COR-L47 (cell line): ENCODE measurements around the gene RUSC1.
"Not testable (repeated sequence)": the region's sequence is repeated elsewhere in the genome, so short reads cannot be mapped to it uniquely, and the experiment has no call there.

Experiments used
- DNase-seq: peaks from one replicate; lab custom pipeline; 2025; lab: John Stamatoyannopoulos, UW

Gene RUSC1

DNA sequence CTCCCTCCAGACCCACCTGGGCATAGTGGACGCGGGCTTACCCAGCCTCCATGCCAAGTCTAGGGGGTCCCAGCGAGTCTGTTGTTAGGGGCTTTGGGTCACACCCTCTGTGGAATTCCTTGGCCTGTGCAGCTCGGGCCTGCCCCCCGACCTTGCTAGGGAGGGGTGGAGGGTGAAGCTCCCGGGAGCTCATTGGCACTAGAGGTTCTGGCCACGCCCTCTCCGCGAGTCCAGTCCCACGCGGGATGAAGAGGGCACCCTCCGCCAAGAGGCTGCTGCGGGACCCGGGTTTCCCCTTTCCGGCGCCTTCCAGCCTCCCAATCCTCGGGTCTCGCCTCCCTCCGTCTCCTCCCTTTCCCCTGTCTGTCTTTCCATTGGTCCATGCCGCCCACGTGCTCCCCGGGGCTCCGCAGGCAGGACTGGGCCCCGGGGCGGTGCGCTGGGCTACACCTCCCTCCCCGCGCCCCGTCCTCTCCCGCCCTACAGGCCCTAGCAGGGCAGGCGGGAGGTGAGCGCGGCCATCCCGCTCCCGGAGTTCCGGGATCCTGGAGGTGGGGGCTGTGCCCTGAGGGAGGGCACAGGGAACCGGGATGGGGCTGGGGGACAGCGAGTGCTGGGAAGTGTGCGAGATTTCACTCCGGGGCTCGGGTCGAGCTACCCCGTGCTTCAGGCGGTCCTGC, 3.5 kb downstream of the RUSC1 start:
- DNase-seq, result peak; percentile 74

DNA sequence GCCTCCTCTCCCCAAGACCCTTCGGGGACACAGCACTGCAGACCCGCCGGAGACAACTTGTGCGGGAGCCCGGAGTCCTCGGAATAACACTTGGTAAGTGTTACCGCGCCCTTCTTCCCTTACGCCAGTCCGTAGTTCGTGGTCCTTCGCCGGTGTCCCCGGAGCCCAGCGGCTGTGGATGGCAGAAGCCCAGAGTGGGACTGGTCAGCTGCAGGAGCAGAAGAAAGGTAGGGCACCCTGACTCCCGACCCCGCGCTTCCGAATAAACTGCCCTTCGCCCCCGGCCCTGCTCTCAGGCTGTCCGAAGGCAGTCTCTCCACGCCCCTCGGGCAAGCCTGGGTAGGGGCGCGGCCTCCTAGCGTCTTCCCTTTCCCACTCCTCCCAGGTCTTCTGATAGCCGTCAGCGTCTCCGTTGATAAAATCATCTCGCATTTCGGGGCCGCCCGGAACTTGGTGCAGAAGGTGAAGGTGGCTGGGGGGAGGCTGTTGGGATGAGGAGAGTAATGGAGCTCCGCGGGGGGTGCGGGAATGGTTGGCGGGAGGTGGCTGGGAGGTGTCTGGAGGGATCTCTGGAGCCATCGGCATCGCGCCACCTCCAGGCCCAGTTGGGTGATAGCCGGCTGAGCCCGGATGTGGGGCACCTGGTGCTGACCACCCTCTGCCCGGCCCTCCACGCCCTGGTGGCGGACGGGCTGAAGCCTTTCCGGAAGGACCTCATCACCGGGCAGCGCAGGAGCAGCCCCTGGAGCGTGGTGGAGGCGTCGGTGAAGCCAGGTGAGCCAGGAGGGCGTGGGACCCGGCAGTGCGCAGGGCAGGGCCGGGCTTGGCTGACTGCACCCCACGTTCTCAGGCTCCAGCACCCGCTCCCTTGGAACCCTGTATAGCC, 4.3 kb downstream of the RUSC1 start:
- peak; percentile 70 for DNase-seq

DNA sequence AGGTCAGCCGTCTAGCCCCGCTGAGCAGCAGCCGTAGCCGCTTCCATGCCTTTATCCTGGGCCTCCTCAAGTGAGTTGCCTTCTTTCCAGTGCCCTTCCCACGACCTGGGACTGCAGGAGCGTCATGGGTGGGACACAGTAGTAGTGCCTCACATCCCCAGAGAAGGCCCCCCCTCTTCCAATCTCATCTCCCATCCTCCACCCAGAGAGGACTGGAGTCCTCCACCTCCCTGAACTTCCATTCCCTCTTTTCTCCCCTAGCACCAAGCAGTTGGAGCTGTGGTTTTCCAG, 4.9 kb downstream of the RUSC1 start:
- DNase-seq, result no peak

- DNase-seq, result no peak
These were observed 5.4 kb downstream of the RUSC1 start for GRCh38 chr1:155326020-155326526.

- no peak for DNase-seq
These were observed 5.9 kb downstream of the RUSC1 start for GRCh38 chr1:155326631-155327037.

DNA sequence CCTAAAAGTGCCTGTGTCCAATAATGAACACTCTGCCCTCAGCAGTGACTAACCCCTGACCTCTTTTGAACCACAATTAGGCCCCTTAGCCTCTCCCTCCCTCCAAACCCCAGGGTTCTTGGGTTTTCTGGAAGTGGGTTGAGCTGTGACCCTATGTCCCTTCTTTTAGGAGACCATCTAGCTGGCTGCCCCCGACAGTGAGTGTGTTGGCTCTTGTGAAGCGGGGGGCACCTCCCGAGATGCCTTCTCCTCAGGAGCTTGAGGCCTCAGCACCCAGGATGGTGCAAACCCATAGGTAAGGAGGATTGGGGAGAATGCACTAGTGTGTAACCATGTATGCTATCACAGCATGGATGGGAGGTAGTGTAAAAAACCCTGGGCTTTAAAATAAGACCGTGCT, 7.3 kb downstream of the RUSC1 start:
- DNase-seq, result no peak

DNA sequence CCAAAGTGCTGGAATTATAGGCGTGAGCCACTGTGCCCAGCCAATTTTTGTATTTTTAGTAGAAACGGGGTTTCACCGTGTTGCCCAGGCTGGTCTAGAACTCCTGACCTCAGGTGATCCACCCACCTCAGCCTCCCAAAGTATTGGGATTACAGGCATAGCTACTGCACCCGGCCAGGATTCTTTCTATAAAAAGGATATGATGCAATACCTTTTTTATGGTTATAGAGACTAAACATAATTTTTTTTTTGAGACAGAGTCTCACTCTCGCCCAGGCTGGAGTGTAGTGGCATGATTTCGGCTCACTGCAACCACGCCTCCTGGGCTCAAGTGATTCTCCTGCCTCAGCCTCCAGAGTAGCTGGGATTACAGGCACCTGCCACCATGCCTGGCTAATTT, 8.2 kb downstream of the RUSC1 start:
- not testable (repeated sequence) for DNase-seq

DNA sequence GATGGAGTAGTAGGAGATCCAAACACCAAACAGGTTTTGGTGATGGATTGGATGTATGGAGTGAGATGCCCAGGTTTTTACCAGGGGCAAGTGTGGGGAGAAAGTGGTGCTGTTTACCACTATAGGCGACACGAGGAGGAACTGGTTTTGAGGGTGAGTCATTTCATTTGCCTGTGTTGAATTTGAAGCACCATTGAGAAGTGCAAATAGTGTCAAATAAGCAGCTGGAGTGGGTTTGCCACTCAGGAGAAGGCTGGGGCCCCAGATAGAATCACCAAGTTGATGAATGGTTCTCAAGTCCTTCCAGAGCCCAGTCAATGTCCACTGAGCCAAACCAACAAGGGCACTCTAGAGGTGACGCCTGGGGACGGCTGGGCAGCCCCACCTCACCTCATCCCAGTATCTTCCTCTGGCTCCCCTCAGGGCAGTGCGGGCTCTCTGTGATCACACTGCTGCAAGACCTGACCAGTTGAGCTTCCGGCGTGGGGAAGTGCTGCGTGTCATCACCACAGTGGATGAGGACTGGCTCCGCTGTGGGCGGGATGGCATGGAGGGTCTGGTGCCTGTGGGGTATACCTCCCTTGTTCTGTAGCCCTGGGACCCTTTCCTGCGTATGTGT, 9.4 kb downstream of the RUSC1 start:
- DNase-seq, result no peak

- DNase-seq, result no peak
These were observed 14.3 kb downstream of the RUSC1 start for GRCh38 chr1:155334962-155335361.

DNA sequence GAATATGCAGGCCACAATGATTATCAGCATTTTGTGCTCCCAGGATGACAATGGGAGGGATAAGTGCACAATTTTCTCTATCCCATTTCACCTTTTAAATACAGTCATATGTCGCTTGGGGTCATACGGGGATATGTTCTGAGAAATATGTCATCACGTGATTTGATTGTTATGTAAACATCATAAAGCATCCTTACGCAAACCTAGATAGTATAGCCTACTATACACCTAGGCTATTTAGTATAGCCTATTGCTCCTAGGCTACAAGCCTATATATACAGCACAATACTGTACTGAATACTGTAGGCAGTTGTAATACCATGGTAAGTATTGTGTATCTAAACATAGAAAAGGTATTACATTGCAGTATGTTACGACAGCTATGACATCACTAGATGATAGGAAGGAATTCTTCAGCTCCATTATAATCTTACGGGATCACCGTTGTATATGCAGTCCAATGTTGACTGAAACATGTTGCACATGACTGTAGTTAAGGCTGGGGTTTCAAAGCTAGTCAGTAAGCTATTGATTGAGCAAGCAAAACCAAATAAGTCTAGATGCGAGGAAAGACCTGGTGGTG, 18.9 kb downstream of the RUSC1 start:
- no peak for DNase-seq

DNA sequence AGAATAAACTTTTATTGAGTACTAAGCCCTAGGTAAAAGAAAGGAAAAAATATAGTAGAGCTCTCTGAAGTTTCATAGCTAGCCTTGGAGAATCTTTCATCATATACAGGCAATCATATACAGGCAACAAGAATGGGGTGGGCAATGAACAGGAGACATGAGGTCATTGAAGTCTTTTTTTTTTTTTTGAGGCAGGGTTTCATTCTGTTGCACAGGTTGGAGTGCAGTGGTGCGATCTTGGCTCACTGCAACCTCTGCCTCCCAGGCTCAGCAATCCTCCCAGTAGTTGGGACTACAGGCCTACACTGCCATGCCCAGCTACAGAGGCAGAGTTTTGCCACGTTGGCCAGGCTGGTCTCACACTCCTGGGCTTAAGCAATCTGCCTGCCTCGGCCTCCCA, 22.1 kb downstream of the RUSC1 start:
- DNase-seq, result no peak

GRCh38 chr1:155352631-155353030, 31.9 kb downstream of the RUSC1 start:
- no peak for DNase-seq

DNA sequence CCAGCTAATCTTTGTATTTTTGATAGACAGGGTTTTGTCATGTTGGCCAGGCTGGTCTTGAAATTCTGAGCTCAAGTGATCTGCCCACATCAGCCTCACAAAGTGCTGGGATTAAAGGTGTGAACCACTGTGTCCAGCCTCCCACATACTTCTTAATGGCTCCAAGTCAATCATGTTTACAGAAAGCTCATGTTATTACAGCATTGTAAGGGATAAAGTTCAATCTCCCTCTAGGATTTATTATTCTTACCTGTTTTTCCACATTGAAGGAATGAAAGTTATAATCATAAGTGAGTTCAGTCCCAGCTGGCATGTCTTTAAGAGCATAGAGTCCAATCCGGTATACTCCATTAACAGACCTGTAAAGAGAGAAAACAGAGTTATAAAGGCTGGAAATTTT, 39.4 kb downstream of the RUSC1 start:
- no peak for DNase-seq

- DNase-seq, result no peak
These were observed 58.5 kb downstream of the RUSC1 start for GRCh38 chr1:155379180-155379579.

DNA sequence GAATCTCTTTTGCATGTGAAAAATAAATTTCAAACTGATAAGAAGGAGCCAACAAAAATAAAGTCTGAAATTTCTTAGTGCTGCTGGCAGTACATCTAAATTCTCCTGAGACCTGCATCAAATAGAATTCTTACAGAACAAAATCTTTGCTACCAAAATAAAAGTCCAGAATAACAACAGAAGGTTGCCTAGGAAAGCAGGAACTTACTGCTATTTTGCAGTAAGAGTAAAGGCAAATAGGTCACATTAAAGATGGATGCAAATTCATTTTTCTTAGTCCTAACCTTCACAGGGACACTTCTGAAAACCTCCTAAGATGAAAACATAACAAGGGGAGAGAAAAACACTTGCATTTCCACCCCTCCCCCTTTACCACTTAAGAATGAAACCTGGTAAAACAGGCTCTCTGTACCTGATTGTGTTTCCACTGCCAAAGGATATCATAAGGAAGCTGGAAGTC, 59.0 kb downstream of the RUSC1 start:
- no peak for DNase-seq
